ENCODE measurements around the gene RPL39L. TPM values are rescaled to one million over a fixed set of nuclear protein-coding genes. Genes with fewer than 3 reads are reported as not detected.

Gene RPL39L
- 7.6 and 9.1 TPM in 2 replicates for total RNA-seq

- H3K4me3 ChIP-seq (ENCODE audit: insufficient read depth, low read length) = peak within 1 kb of the TSS; percentile 83
- H3K9me3 ChIP-seq (ENCODE audit: low read depth, low read length) = no peaks in the 10 kb centered on the region
- H3K4me2 ChIP-seq (ENCODE audit: insufficient read depth, low read length) = peak within 1 kb of the TSS; percentile 83
- no peaks in the 10 kb centered on the region for H4K20me1 ChIP-seq (ENCODE audit: insufficient read depth, low read length)
- H3K27ac ChIP-seq (ENCODE audit: low read depth, low read length) = peak within 1 kb of the TSS; percentile 50
- peak; percentile 96 for TF ChIP-seq CTCF (IDR thresholded peaks at IDR 0.05; ENCODE audit: extremely low read depth, low read depth, low read length)
- peaks cover 8% of the 10 kb centered on the region for H3K4me1 ChIP-seq (ENCODE audit: insufficient read depth, low read length)
- DNase-seq (ENCODE audit: insufficient read length, low spot score, missing footprints) = peak; percentile 98
- no peaks in the 10 kb centered on the region for H3K27me3 ChIP-seq (ENCODE audit: insufficient read depth, low read length)
- H3K36me3 ChIP-seq (ENCODE audit: insufficient read depth, low read length) = no peaks in the 10 kb centered on the region
- peaks cover 2% of the 10 kb centered on the region for H3K79me2 ChIP-seq (ENCODE audit: insufficient read depth, low read length)
- peak within 1 kb of the TSS; percentile 98 for H2AFZ ChIP-seq (ENCODE audit: low read length)
Observed at GRCh38 chr3:187139126-187139894, at the start of gene RPL39L. TSS of gene RPL39L (minus strand) at chr3:187139496. CDS start at chr3:187121300, 18,196 bp downstream.

- Histone ChIP-seq H3K79me2 (ENCODE audit: insufficient read depth, low read length) (no peaks in the 10 kb centered on the region), H3K27ac (ENCODE audit: low read depth, low read length) (no peak overlapping the region), H3K27me3 (ENCODE audit: insufficient read depth, low read length) (no peaks in the 10 kb centered on the region), H3K36me3 (ENCODE audit: insufficient read depth, low read length) (no peaks in the 10 kb centered on the region), H3K4me1 (ENCODE audit: insufficient read depth, low read length) (peaks cover 17% of the 10 kb centered on the region), H4K20me1 (ENCODE audit: insufficient read depth, low read length) (no peaks in the 10 kb centered on the region), H3K4me2 (ENCODE audit: insufficient read depth, low read length) (no peak overlapping the region), H3K9me3 (ENCODE audit: low read depth, low read length) (no peaks in the 10 kb centered on the region), H2AFZ (ENCODE audit: low read length) (no peak overlapping the region), H3K4me3 (ENCODE audit: insufficient read depth, low read length) (no peak overlapping the region)
- no peak for DNase-seq (ENCODE audit: insufficient read length, low spot score, missing footprints)
- TF ChIP-seq CTCF (IDR thresholded peaks at IDR 0.05; ENCODE audit: extremely low read depth, low read depth, low read length) = no peak
Observed at GRCh38 chr3:187188931-187189330, 49.6 kb upstream of the RPL39L start.

GRCh38 chr3:187186801-187187421 lies 47.6 kb upstream of the RPL39L start:
- H3K27me3 ChIP-seq (ENCODE audit: insufficient read depth, low read length) = no peaks in the 10 kb centered on the region
- H4K20me1 ChIP-seq (ENCODE audit: insufficient read depth, low read length) = no peaks in the 10 kb centered on the region
- no peak overlapping the region for H2AFZ ChIP-seq (ENCODE audit: low read length)
- no peaks in the 10 kb centered on the region for H3K36me3 ChIP-seq (ENCODE audit: insufficient read depth, low read length)
- peak overlapping the region; percentile 37 for H3K4me2 ChIP-seq (ENCODE audit: insufficient read depth, low read length)
- H3K9me3 ChIP-seq (ENCODE audit: low read depth, low read length) = no peaks in the 10 kb centered on the region
- no peak for TF ChIP-seq CTCF (IDR thresholded peaks at IDR 0.05; ENCODE audit: extremely low read depth, low read depth, low read length)
- H3K79me2 ChIP-seq (ENCODE audit: insufficient read depth, low read length) = no peaks in the 10 kb centered on the region
- H3K27ac ChIP-seq (ENCODE audit: low read depth, low read length) = peak overlapping the region; percentile 44
- peak; percentile 96 for DNase-seq (ENCODE audit: insufficient read length, low spot score, missing footprints)
- peaks cover 23% of the 10 kb centered on the region for H3K4me1 ChIP-seq (ENCODE audit: insufficient read depth, low read length)
- peak overlapping the region; percentile 22 for H3K4me3 ChIP-seq (ENCODE audit: insufficient read depth, low read length)

- H3K9me3 ChIP-seq (ENCODE audit: low read depth, low read length) = no peaks in the 10 kb centered on the region
- H3K4me1 ChIP-seq (ENCODE audit: insufficient read depth, low read length) = peaks cover 23% of the 10 kb centered on the region
- no peak overlapping the region for H2AFZ ChIP-seq (ENCODE audit: low read length)
- DNase-seq (ENCODE audit: insufficient read length, low spot score, missing footprints) = no peak
- no peak overlapping the region for H3K4me3 ChIP-seq (ENCODE audit: insufficient read depth, low read length)
- no peaks in the 10 kb centered on the region for H4K20me1 ChIP-seq (ENCODE audit: insufficient read depth, low read length)
- TF ChIP-seq CTCF (IDR thresholded peaks at IDR 0.05; ENCODE audit: extremely low read depth, low read depth, low read length) = no peak
- no peaks in the 10 kb centered on the region for H3K79me2 ChIP-seq (ENCODE audit: insufficient read depth, low read length)
- no peaks in the 10 kb centered on the region for H3K27me3 ChIP-seq (ENCODE audit: insufficient read depth, low read length)
- peak overlapping the region; percentile 44 for H3K27ac ChIP-seq (ENCODE audit: low read depth, low read length)
- H3K4me2 ChIP-seq (ENCODE audit: insufficient read depth, low read length) = peak overlapping the region; percentile 37
- no peaks in the 10 kb centered on the region for H3K36me3 ChIP-seq (ENCODE audit: insufficient read depth, low read length)
Observed at GRCh38 chr3:187186375-187186774, 47.1 kb upstream of the RPL39L start.

Measured in osteoblast (primary cell).